Measurements from ENCODE around the gene ZNF764.

GRCh38 chr16:30541502-30542329 is 16.5 kb downstream of the ZNF764 start:
- TF ChIP-seq CTCF (IDR thresholded peaks at IDR 0.05) (no peak), POLR2A (IDR thresholded peaks at IDR 0.05) (no peak), EP300 (IDR thresholded peaks at IDR 0.05) (no peak)

Measured in ovary (tissue), 3 donors.